H9 (cell line): ENCODE measurements around the gene OTUD6A. TPM values are rescaled to one million over a fixed set of nuclear protein-coding genes. Genes with fewer than 3 reads are reported as not detected.

ENCODE experiments used
- DNase-seq: peaks from one replicate; pipeline ENCODE4 v3.0.0-alpha.2; 2017
- H2AFZ ChIP-seq: one replicate; pipeline ENCODE4 v1.6.1; 2013; ENCODE audit warnings: mild to moderate bottlenecking, low read length, control low read depth, moderate library complexity
- H2AK5ac ChIP-seq: 2 replicates; pipeline ENCODE4 v1.6.1; 2013; ENCODE audit warnings: low read length, control low read depth, mixed read lengths; ENCODE audit not compliant: insufficient read length
- H2BK120ac ChIP-seq: one replicate; pipeline ENCODE4 v1.6.1; 2013; ENCODE audit warnings: low read depth, mild to moderate bottlenecking, low read length, control low read depth, inconsistent platforms; ENCODE audit not compliant: poor library complexity, severe bottlenecking
- H2BK12ac ChIP-seq: 2 replicates; pipeline ENCODE4 v1.6.1; 2013; ENCODE audit warnings: low read length, control low read depth, mixed read lengths, low read depth; ENCODE audit not compliant: insufficient read length
- H2BK15ac ChIP-seq: 2 replicates; pipeline ENCODE4 v1.6.1; 2013; ENCODE audit warnings: low read depth, low read length, control low read depth
- H2BK20ac ChIP-seq: one replicate; pipeline ENCODE4 v1.6.1; 2013; ENCODE audit warnings: low read depth, mild to moderate bottlenecking, low read length, control low read depth, inconsistent platforms; ENCODE audit not compliant: poor library complexity, severe bottlenecking
- H2BK5ac ChIP-seq: 2 replicates; pipeline ENCODE4 v1.6.1; 2013; ENCODE audit warnings: low read length, control low read depth, mixed read lengths; ENCODE audit not compliant: insufficient read length
- H3K14ac ChIP-seq: 2 replicates; pipeline ENCODE4 v1.6.1; 2013; ENCODE audit warnings: low read length, control low read depth; ENCODE audit not compliant: insufficient read depth
- H3K18ac ChIP-seq: 2 replicates; pipeline ENCODE4 v1.6.1; 2013; ENCODE audit warnings: low read depth, mild to moderate bottlenecking, mixed read lengths, low read length, control low read depth; ENCODE audit not compliant: insufficient read length
- H3K23ac ChIP-seq: 2 replicates; pipeline ENCODE4 v1.6.1; 2013; ENCODE audit warnings: low read length, control low read depth, mixed read lengths, low read depth; ENCODE audit not compliant: insufficient read length
- H3K23me2 ChIP-seq: 2 replicates; pipeline ENCODE4 v1.6.1; 2013; ENCODE audit warnings: low read depth, mild to moderate bottlenecking, mixed read lengths, low read length, control low read depth; ENCODE audit not compliant: insufficient read length, poor library complexity, severe bottlenecking
- H3K27ac ChIP-seq: 2 replicates; pipeline ENCODE4 v1.5.1; 2013; ENCODE audit warnings: low read length, control low read depth, mixed read lengths, low read depth; ENCODE audit not compliant: insufficient read length
- H3K27me3 ChIP-seq: 2 replicates; pipeline ENCODE4 v1.6.1; 2013; ENCODE audit warnings: low read length, control low read depth, inconsistent platforms; ENCODE audit not compliant: insufficient read depth
- H3K4ac ChIP-seq: 2 replicates; pipeline ENCODE4 v1.6.1; 2013; ENCODE audit warnings: low read depth, mild to moderate bottlenecking, control low read depth, inconsistent platforms, low read length, moderate library complexity
- H3K4me1 ChIP-seq: 2 replicates; pipeline ENCODE4 v1.6.1; 2013; ENCODE audit warnings: low read length, control low read depth, inconsistent platforms; ENCODE audit not compliant: insufficient read depth
- H3K4me2 ChIP-seq: 2 replicates; pipeline ENCODE4 v1.6.1; 2013; ENCODE audit warnings: low read length, control low read depth, mixed read lengths; ENCODE audit not compliant: insufficient read length, insufficient read depth
- H3K56ac ChIP-seq: 2 replicates; pipeline ENCODE4 v1.6.1; 2013; ENCODE audit warnings: low read depth, mild to moderate bottlenecking, mixed read lengths, low read length, control low read depth; ENCODE audit not compliant: insufficient read length
- H3K79me1 ChIP-seq: 2 replicates; pipeline ENCODE4 v1.6.1; 2013; ENCODE audit warnings: low read depth, mild to moderate bottlenecking, moderate library complexity, low read length, control low read depth, inconsistent platforms; ENCODE audit not compliant: insufficient read depth, poor library complexity, severe bottlenecking
- H3K79me2 ChIP-seq: 2 replicates; pipeline ENCODE4 v1.6.1; 2013; ENCODE audit warnings: low read length, control low read depth, inconsistent platforms; ENCODE audit not compliant: insufficient read depth
- H3K9ac ChIP-seq: 2 replicates; pipeline ENCODE4 v1.6.1; 2013; ENCODE audit warnings: low read length, control low read depth, mixed read lengths; ENCODE audit not compliant: insufficient read length; ENCODE audit errors: extremely low read depth
- H3K9me3 ChIP-seq: one replicate; pipeline ENCODE4 v1.6.1; 2013; ENCODE audit warnings: low read depth, low read length, inconsistent platforms; ENCODE audit not compliant: control insufficient read depth
- H3T11ph ChIP-seq: one replicate; pipeline ENCODE4 v1.6.1; 2013; ENCODE audit warnings: mild to moderate bottlenecking, low read length, control low read depth, inconsistent platforms
- H4K20me1 ChIP-seq: one replicate; pipeline ENCODE4 v1.6.1; 2013; ENCODE audit not compliant: control insufficient read depth, insufficient read length, insufficient read depth
- H4K5ac ChIP-seq: 2 replicates; pipeline ENCODE4 v1.6.1; 2013; ENCODE audit warnings: low read depth, mild to moderate bottlenecking, mixed read lengths, low read length, control low read depth; ENCODE audit not compliant: insufficient read length
- H4K8ac ChIP-seq: replicated peaks from 2 replicates; pipeline ENCODE4 v1.6.1; 2013; ENCODE audit warnings: low read length, control low read depth, mixed read lengths, low read depth; ENCODE audit not compliant: insufficient read length
- H4K91ac ChIP-seq: 2 replicates; pipeline ENCODE4 v1.6.1; 2013; ENCODE audit warnings: low read depth, mild to moderate bottlenecking, moderate library complexity, mixed read lengths, low read length, control low read depth; ENCODE audit not compliant: insufficient read length
- H3K27ac Mint-ChIP-seq, 3 experiments: 2 replicates in 2 of 3; 3 replicates in 1 of 3; pipeline ENCODE4 v1.8.0; 2020 to 2021; ENCODE audit warnings: mixed read lengths in 3 of 3, mild to moderate bottlenecking in 1 of 3, moderate library complexity in 1 of 3
- H3K27me3 Mint-ChIP-seq: 2 replicates; pipeline ENCODE4 v1.8.0; 2021; ENCODE audit warnings: low read depth, mild to moderate bottlenecking, moderate library complexity, mixed read lengths
- H3K36me3 Mint-ChIP-seq, 3 experiments: 2 replicates in 2 of 3; 3 replicates in 1 of 3; pipeline ENCODE4 v1.8.0; 2020 to 2021; ENCODE audit warnings: low read depth in 3 of 3, mixed read lengths in 3 of 3; ENCODE audit not compliant: insufficient read depth in 1 of 3
- H3K4me1 Mint-ChIP-seq, 2 experiments: 2 replicates each; pipeline ENCODE4 v1.8.0; 2020; ENCODE audit warnings: mixed read lengths in 2 of 2
- H3K4me3 Mint-ChIP-seq, 2 experiments: 2 replicates in 1 of 2; 3 replicates in 1 of 2; pipeline ENCODE4 v1.8.0; 2020 to 2021; ENCODE audit warnings: mild to moderate bottlenecking in 2 of 2, mixed read lengths in 2 of 2, moderate library complexity in 1 of 2
- H3K9me3 Mint-ChIP-seq, 2 experiments: 2 replicates in 1 of 2; 3 replicates in 1 of 2; pipeline ENCODE4 v1.8.0; 2020; ENCODE audit warnings: mild to moderate bottlenecking in 2 of 2, mixed read lengths in 2 of 2, moderate library complexity in 1 of 2
- WGBS: extraction: QIAGEN DNeasy Blood & Tissue Kit; methylation state at CpG from one replicate; pipeline ENCODE4 v1.1.7; 2013; ENCODE audit warnings: missing lambda C conversion rate, low lambda C conversion rate, mixed read lengths; ENCODE audit not compliant: insufficient read length; ENCODE audit errors: extremely low coverage; 5-methylcytosine and 5-hydroxymethylcytosine counted together
- total RNA-seq: library from RNA; stranded (reverse); gene quantifications from 2 replicates; pipeline ENCODE4 v1.2.1, GENCODE V29; 2021
- TF ChIP-seq, protein P1 (sequence below): fragments of 200-600 bp; sonication (generic); conservative IDR thresholded peaks from 3 replicates; pipeline ENCODE4 v1.8.0; 2021; ENCODE audit warnings: antibody characterized with exemption, mild to moderate bottlenecking

Gene OTUD6A
- total RNA-seq, 1 experiment from 2014 or later, result not detected

GRCh38 chrX:70062961-70063550, 799 bp downstream of the OTUD6A start:
- H3K4me1 Mint-ChIP-seq, result peaks cover 0 to 4% of the 10 kb centered on the region in 2 experiments; a peak in 2 of 4 replicates
- no peak overlapping the region for H2AFZ ChIP-seq
- no peak overlapping the region for H3K4ac ChIP-seq
- no peak overlapping the region for H3T11ph ChIP-seq
- no peak overlapping the region for H4K8ac ChIP-seq
- no CpG with 5 or more reads among the region's 52 CpGs for WGBS
- peaks cover 8 to 15% (median 9%) of the 10 kb centered on the region in 3 experiments for H3K36me3 Mint-ChIP-seq
- H3K23me2 ChIP-seq, result no peaks in the 10 kb centered on the region
- H2BK15ac ChIP-seq, result no peak overlapping the region
- H2BK5ac ChIP-seq, result no peak overlapping the region
- no peak overlapping the region for H2BK20ac ChIP-seq
- peaks cover 79 to 89% of the 10 kb centered on the region in 2 experiments for H3K9me3 Mint-ChIP-seq
- no peak overlapping the region for H3K14ac ChIP-seq
- H3K27ac ChIP-seq, result no peak overlapping the region
- H2AK5ac ChIP-seq, result no peak overlapping the region
- no peak overlapping the region for H3K56ac ChIP-seq
- H2BK12ac ChIP-seq, result no peak overlapping the region
- no peak overlapping the region for H3K27ac Mint-ChIP-seq
- H3K79me1 ChIP-seq, result no peaks in the 10 kb centered on the region
- no peak overlapping the region for H4K91ac ChIP-seq
- no peak overlapping the region for H3K4me2 ChIP-seq
- DNase-seq, result no peak
- H3K9ac ChIP-seq, result no peak overlapping the region
- H3K23ac ChIP-seq, result no peak overlapping the region
- H2BK120ac ChIP-seq, result no peak overlapping the region
- TF ChIP-seq, protein P1, sequence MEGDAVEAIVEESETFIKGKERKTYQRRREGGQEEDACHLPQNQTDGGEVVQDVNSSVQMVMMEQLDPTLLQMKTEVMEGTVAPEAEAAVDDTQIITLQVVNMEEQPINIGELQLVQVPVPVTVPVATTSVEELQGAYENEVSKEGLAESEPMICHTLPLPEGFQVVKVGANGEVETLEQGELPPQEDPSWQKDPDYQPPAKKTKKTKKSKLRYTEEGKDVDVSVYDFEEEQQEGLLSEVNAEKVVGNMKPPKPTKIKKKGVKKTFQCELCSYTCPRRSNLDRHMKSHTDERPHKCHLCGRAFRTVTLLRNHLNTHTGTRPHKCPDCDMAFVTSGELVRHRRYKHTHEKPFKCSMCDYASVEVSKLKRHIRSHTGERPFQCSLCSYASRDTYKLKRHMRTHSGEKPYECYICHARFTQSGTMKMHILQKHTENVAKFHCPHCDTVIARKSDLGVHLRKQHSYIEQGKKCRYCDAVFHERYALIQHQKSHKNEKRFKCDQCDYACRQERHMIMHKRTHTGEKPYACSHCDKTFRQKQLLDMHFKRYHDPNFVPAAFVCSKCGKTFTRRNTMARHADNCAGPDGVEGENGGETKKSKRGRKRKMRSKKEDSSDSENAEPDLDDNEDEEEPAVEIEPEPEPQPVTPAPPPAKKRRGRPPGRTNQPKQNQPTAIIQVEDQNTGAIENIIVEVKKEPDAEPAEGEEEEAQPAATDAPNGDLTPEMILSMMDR, result no peak
- no peak overlapping the region for H4K5ac ChIP-seq
- peaks cover 16% of the 10 kb centered on the region for H3K9me3 ChIP-seq
- H3K79me2 ChIP-seq, result no peaks in the 10 kb centered on the region
- no peaks in the 10 kb centered on the region for H3K27me3 ChIP-seq
- H4K20me1 ChIP-seq, result no peaks in the 10 kb centered on the region
- no peaks in the 10 kb centered on the region for H3K4me1 ChIP-seq
- no peak overlapping the region for H3K18ac ChIP-seq
- no peak overlapping the region for H3K4me3 Mint-ChIP-seq
- peaks cover 16% of the 10 kb centered on the region for H3K27me3 Mint-ChIP-seq
